HL-60 (cell line): ENCODE results near the gene ZFYVE27.

Experiments used
- SPI1 ChIP-seq: IDR thresholded peaks from 2 replicates; pipeline ENCODE4 v1.6.1; 2012; ENCODE audit warnings: low read depth, mild to moderate bottlenecking, borderline replicate concordance
- TF ChIP-seq, protein P1 (sequence below): IDR thresholded peaks from one replicate; pipeline ENCODE4 v1.5.1; 2011; ENCODE audit warnings: low read length, control low read depth, inconsistent platforms; ENCODE audit not compliant: insufficient read depth

- TF ChIP-seq, protein P1, sequence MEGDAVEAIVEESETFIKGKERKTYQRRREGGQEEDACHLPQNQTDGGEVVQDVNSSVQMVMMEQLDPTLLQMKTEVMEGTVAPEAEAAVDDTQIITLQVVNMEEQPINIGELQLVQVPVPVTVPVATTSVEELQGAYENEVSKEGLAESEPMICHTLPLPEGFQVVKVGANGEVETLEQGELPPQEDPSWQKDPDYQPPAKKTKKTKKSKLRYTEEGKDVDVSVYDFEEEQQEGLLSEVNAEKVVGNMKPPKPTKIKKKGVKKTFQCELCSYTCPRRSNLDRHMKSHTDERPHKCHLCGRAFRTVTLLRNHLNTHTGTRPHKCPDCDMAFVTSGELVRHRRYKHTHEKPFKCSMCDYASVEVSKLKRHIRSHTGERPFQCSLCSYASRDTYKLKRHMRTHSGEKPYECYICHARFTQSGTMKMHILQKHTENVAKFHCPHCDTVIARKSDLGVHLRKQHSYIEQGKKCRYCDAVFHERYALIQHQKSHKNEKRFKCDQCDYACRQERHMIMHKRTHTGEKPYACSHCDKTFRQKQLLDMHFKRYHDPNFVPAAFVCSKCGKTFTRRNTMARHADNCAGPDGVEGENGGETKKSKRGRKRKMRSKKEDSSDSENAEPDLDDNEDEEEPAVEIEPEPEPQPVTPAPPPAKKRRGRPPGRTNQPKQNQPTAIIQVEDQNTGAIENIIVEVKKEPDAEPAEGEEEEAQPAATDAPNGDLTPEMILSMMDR, result no peak
- no peak for TF ChIP-seq SPI1
These were observed 23.0 kb upstream of the ZFYVE27 start for GRCh38 chr10:97713826-97714400.
